GM15510 (cell line): ENCODE measurements around the gene RGS6.

Experiments
- POLR2A ChIP-seq: IDR thresholded peaks from 3 replicates; pipeline ENCODE4 v1.6.1; 2011; ENCODE audit warnings: borderline replicate concordance; ENCODE audit not compliant: insufficient read length; ENCODE audit errors: extremely low read depth

Gene RGS6

DNA sequence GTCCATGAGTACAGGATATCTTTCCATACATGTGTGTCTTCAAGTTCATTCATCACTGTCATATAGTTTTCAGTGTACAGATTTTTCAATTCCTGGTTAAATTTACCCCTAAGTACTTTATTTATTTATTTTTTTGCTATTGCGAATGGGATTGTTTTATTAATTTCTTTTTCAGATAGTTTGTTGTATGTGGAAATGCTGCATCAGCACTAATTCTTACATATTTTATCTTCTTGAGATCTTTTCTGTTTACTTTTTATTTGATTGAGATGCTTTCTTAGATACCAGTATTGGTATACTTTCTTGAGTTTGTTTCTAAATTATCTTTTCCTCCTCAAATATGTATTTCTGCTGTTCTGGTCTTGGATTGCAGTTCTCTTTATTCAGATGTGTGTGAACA is 148.9 kb downstream of the RGS6 start:
- TF ChIP-seq POLR2A: no peak

DNA sequence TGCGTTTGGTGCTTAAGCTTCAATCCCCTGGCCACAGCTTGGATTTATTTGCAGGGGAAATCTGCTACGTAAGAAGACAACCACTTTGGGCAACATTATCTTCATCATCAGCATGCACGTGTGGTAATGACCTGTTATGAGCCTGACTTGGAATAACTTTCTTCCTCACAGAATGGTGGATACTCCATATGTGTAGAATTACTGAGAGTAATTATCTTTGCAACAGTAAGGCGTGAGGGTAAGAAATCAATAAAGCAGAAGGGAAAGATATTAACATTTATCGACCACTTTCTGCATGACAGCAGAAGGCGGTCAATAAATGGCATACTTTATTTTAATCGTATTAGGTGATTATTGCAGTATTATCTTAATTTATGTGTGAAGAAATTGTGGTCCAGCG is 152.7 kb downstream of the RGS6 start:
- no peak for TF ChIP-seq POLR2A

DNA sequence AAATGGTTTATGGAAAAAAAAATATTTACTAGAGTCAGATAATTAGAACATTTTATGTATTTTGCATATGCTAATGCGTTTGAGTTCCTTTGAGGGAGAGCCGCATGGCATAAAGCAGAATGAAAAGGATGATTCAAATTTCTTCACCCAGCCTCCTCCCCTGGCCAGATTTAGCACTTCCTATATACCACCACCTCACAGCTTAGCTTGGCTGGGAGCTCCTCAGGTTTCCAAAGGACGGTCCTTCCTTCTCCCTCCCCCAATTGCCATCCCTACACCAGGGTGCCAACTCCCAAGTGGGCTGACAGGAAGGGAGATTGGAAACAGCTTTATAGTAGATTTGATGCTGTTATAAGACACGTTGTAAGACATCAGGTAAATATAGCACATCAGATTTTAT is 157.4 kb downstream of the RGS6 start:
- TF ChIP-seq POLR2A: no peak

GRCh38 chr14:72094844-72095582 is 162.8 kb downstream of the RGS6 start:
- TF ChIP-seq POLR2A: no peak

GRCh38 chr14:72097173-72097783 is 165.0 kb downstream of the RGS6 start:
- no peak for TF ChIP-seq POLR2A

- no peak for TF ChIP-seq POLR2A
Measured at GRCh38 chr14:72098210-72098609, 166.0 kb downstream of the RGS6 start.

- TF ChIP-seq POLR2A: no peak
Measured at GRCh38 chr14:72099566-72099965, 167.3 kb downstream of the RGS6 start.

DNA sequence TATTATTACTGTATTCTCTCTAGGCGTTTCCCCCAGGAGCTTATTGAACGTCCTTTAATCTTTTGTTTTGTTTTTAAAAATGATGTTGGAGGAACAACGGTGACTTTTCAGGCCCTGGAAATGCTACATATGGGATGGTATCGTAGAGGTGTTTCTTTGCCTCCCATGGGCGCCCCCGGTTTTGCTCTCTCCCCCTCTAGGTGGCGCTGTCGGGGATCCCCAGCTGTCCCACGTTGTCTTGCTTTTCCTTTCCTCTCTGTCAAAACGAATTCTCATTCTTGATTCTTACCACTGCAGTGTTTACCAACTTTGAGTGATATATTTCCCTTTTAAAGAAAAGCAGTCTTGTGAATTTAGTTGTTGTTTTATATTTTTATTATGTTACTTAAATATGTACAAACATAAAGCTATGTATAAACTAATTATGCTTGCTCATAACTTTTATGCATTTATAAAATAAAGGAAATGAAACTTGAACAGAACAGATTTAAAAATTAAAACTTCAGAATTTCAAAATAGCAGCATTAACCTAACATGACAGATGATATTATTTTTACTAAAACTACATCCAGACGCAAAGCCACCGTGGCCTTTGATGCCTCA is 171.9 kb downstream of the RGS6 start:
- no peak for TF ChIP-seq POLR2A

- no peak for TF ChIP-seq POLR2A
Measured at GRCh38 chr14:72111911-72112310, 179.7 kb downstream of the RGS6 start.

- TF ChIP-seq POLR2A: no peak
Measured at GRCh38 chr14:72118841-72119240, 186.6 kb downstream of the RGS6 start.

GRCh38 chr14:72120315-72120714 is 188.1 kb downstream of the RGS6 start:
- no peak for TF ChIP-seq POLR2A

DNA sequence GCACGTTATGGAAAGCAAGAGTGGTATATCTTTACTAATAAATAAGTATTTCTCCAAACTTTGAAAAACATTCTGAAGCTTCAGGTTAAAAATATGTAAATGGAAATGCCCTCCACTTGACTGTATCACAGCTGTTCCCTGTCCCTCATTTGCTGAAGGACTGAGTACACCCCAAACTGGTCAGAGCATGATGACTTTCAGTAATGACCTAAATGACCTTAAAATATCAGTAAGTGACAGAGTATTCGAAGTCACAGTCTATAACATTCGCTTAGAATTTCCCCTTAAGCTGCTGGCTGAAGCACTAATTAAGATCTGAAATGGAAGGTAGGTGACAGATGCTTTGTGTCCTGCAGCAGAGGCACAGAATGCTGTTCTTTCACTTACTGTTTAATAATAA is 191.5 kb downstream of the RGS6 start:
- no peak for TF ChIP-seq POLR2A

DNA sequence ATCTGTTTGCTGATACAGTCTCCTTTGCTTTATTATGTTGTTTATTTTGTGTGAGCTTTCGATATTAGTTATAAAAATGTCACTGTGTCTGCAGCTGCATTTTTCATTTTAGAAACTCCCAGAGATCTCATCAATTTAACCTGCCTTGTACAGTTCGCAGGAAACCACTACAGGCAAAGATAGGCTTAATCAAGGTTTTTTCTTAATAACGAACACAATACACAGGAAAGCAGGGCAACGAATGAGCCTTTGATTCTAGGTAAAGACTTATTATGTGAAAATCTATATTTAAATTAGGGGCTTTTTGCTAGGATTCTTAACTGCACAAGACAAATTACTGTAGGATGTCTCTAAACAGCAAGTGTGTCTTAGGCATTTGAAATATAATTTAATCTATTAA is 191.9 kb downstream of the RGS6 start:
- TF ChIP-seq POLR2A: no peak

- TF ChIP-seq POLR2A: no peak
Measured at GRCh38 chr14:72126091-72126490, 193.9 kb downstream of the RGS6 start.

DNA sequence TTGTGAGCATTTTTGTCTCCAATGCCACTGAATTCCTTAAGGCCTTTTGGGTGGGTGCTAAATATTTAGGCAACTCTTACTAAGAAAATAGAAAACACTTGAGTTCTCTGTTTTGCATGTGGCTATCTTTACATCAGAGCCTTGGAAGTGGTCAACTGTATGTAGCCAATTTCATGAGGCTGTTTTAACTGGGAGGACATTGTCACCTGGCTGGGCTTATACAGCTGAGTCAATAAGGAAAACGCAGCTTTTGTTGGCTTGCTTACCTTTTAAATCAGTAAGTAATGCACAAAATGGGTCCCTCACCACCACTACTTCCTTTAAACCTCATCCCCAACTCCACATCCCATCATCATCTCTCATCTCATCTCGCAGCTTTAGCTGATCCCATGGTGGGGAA is 194.3 kb downstream of the RGS6 start:
- no peak for TF ChIP-seq POLR2A

GRCh38 chr14:72128629-72129028 is 196.4 kb downstream of the RGS6 start:
- TF ChIP-seq POLR2A: no peak
